ENCODE results near the gene TMEM154. TPM values are rescaled to one million over a fixed set of nuclear protein-coding genes. Genes with fewer than 3 reads are reported as not detected.

Gene TMEM154
- total and polyA plus RNA-seq, 12 donors: 0.10 to 3.6 (median 0.33) TPM; not detected in 1

DNA sequence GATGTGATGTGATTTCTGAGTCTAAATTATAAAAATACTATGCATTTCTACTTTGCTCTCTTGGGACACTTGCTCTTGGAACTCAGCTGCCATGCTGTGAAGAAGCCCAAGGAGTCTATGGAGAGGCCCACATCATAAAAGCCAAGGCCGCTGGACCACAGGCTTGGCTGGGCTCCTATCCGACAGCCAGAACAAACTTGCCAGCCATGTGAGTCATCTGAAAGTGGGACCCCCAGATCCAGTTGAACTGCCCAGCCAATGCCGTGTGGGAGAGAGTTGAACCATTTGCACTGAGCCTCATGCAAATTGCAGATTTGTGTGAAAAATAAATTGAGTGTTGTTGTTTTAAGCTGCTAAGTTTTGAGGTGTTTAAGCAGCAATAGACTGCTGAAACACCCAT lies 60.2 kb downstream of the TMEM154 start:
- Histone ChIP-seq H3K4me1 (replicated peaks in 1 of 2) (no peaks in the 10 kb centered on the region), H3K27me3 (no peaks in the 10 kb centered on the region), H3K27ac (no peak overlapping the region), H3K9me3 (replicated peaks in 1 of 3) (no peaks in the 10 kb centered on the region), H3K4me3 (no peak overlapping the region), H3K36me3 (replicated peaks in 1 of 2) (no peaks in the 10 kb centered on the region)
- WGBS, 4 donors: 74 to 89% (median 83%) methylated on average over 3 of the region's 3 CpGs
- DNase-seq: no peak
- intact Hi-C loops (cut with DNase I): no loop called here
- no peak for TF ChIP-seq POLR2A (IDR thresholded peaks at IDR 0.05)
- TF ChIP-seq CTCF (IDR thresholded peaks at IDR 0.05): no peak

- Histone ChIP-seq H3K4me1 (replicated peaks in 1 of 2) (no peaks in the 10 kb centered on the region), H3K4me3 (no peak overlapping the region), H3K36me3 (replicated peaks in 1 of 2) (no peaks in the 10 kb centered on the region), H3K27me3 (no peaks in the 10 kb centered on the region), H3K9me3 (replicated peaks in 1 of 3) (no peaks in the 10 kb centered on the region), H3K27ac (no peak overlapping the region)
- 82 to 95% (median 92%) methylated on average over 4 of the region's 4 CpGs for WGBS, 4 donors
- intact Hi-C loops (cut with DNase I): no loop called here
- TF ChIP-seq POLR2A (IDR thresholded peaks at IDR 0.05) (no peak), CTCF (IDR thresholded peaks at IDR 0.05) (no peak)
- DNase-seq: no peak
Measured at GRCh38 chr4:152618971-152619370, 60.8 kb downstream of the TMEM154 start.

- Histone ChIP-seq H3K27me3 (no peaks in the 10 kb centered on the region), H3K27ac (no peak overlapping the region), H3K4me3 (no peak overlapping the region), H3K4me1 (replicated peaks in 1 of 2) (no peaks in the 10 kb centered on the region), H3K9me3 (replicated peaks in 1 of 3) (no peaks in the 10 kb centered on the region), H3K36me3 (replicated peaks in 1 of 2) (no peaks in the 10 kb centered on the region)
- intact Hi-C loops (cut with DNase I): no loop called here
- WGBS, 4 donors: 82 to 90% (median 89%) methylated on average over 3 of the region's 3 CpGs
- TF ChIP-seq POLR2A (IDR thresholded peaks at IDR 0.05): no peak
- TF ChIP-seq CTCF (IDR thresholded peaks at IDR 0.05): no peak
- DNase-seq: no peak
Measured at GRCh38 chr4:152616804-152617203, 63.0 kb downstream of the TMEM154 start.

DNA sequence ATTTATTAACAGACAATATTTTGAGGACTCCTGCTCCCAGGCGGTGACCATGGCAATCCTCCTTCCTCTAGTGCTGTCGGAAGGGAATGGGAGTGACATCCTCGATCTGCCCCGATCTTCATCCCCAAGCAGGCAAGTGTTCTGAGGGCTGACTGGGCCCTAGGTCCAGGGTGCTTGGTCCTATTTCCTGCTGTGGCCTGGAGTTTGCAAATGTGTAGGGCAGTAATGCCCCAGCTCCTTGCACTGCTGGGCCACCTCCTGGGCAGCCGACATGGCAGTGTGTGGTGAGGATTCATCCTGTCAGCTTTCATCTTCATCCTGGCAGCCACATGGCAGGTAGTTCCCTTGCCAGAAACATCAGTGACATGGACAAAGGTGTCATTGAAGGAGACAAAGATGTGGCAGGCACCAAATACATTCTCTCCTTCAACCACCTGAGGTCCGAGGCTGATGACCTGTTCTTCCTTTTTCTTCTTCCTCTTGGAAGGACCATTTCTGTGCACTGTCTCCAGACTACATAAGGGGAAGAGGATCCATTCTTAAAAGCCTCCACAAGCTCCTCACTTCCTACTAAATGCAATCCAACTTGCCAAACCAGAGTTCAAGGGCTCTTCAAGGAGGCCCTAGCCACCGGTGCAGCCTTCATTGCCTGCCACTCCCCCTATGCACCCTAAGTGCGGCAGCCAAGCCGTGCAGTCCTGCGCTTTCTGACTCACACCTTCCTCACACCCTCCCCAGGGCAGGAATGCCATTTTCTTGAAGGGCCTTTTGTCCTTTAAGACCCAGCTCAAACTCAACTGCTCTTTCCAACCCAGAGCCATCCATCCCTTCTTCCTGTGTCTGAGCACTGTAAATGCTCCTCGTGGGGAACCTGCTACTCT lies 65.7 kb downstream of the TMEM154 start:
- WGBS, 4 donors: 69 to 84% (median 79%) methylated on average over 9 to 11 of the region's 11 CpGs
- Histone ChIP-seq H3K27ac (no peak overlapping the region), H3K9me3 (replicated peaks in 1 of 3) (no peaks in the 10 kb centered on the region), H3K27me3 (no peaks in the 10 kb centered on the region), H3K4me1 (replicated peaks in 1 of 2) (no peaks in the 10 kb centered on the region), H3K36me3 (replicated peaks in 1 of 2) (no peaks in the 10 kb centered on the region), H3K4me3 (no peak overlapping the region)
- DNase-seq: no peak
- intact Hi-C loops (cut with DNase I): no loop called here
- TF ChIP-seq POLR2A (IDR thresholded peaks at IDR 0.05) (no peak), CTCF (IDR thresholded peaks at IDR 0.05) (no peak)
